Psoas muscle (tissue), 8 donors: ENCODE data around the gene CBLC. TPM values are rescaled to one million over a fixed set of nuclear protein-coding genes. Genes with fewer than 3 reads are reported as not detected.

Source experiments
- ATAC-seq, 4 donors: fragments of 200-7000 bp; cut with Tn5 transposase; one replicate each; pipeline ENCODE4 v1.9.1; 2020; ENCODE audit warnings: moderate library complexity in 3 of 4, mild to moderate bottlenecking in 2 of 4
- DNase-seq, 2 donors: peaks; one replicate each; pipeline ENCODE4 v3.0.0-alpha.2; 2020
- H3K27ac ChIP-seq: fragments of 200-600 bp; one replicate; pipeline ENCODE4 v1.8.0; 2022
- H3K27me3 ChIP-seq, 3 donors: fragments of 200-600 bp in 1 of 3; one replicate each; pipeline versions ENCODE4 v1.6.1 to v1.8.0; 2013 to 2022; ENCODE audit warnings: low read length in 2 of 3, mild to moderate bottlenecking in 2 of 3, moderate library complexity in 1 of 3; ENCODE audit not compliant: insufficient read depth in 3 of 3
- H3K36me3 ChIP-seq, 2 donors: fragments of 200-600 bp in 1 of 2; one replicate each; pipeline versions ENCODE4 v1.6.1 to v1.8.0; 2013 to 2022; ENCODE audit warnings: low read depth in 1 of 2, mild to moderate bottlenecking in 1 of 2, moderate library complexity in 1 of 2; ENCODE audit not compliant: insufficient read depth in 1 of 2
- H3K4me1 ChIP-seq: fragments of 200-600 bp; one replicate; pipeline ENCODE4 v1.8.0; 2022
- H3K4me3 ChIP-seq: fragments of 200-600 bp; one replicate; pipeline ENCODE4 v1.8.0; 2022; ENCODE audit warnings: mild to moderate bottlenecking
- H3K9me3 ChIP-seq: fragments of 200-600 bp; one replicate; pipeline ENCODE4 v1.8.0; 2022
- WGBS, 3 donors: extraction: QIAGEN DNeasy Blood & Tissue Kit; methylation state at CpG; one replicate each; pipeline versions ENCODE4 v1.1.6 to v1.1.7; 2013; 5-methylcytosine and 5-hydroxymethylcytosine counted together
- intact Hi-C, 2 donors: fragments of 100-400 bp; cut with DNase I; formaldehyde crosslinking; loops; one replicate each; pipeline versions ENCODE4 v1.11.0 to v1.14.2; 2022
- polyA plus RNA-seq, 3 donors: library from polyadenylated mRNA; stranded (reverse); fragments of 200-250 nt; gene quantifications; one replicate each; pipeline ENCODE4 v1.2.3, GENCODE V29; 2013
- total RNA-seq, 4 donors: library from RNA; stranded (reverse); fragmentation: NEBNext Ultra II Directional in 2 of 4; extraction: Animal tissue kit (Norgen Biotek cat#: 25700) in 2 of 4; gene quantifications; one replicate each; pipeline versions ENCODE4 v1.2.1 to v1.2.4, GENCODE V29; 2021 to 2023
- TF ChIP-seq, protein P1 (sequence below): fragments of 200-600 bp; IDR thresholded peaks from one replicate; pipeline ENCODE4 v1.8.0; 2022; ENCODE audit warnings: antibody characterized with exemption
- donor health status: healthy with polysubstance abuse.
- donor health status: DM: no; HTN: no; CAD: no; lungs with moderate emphysema.
- donor health status: Bipolar disorder and iron deficiency.
- donor health status: healthy.
- donor health status: DM: yes; HTN: yes; CAD: no.
- donor health status: DM: no; HTN: no; CAD: no.
- donor health status: DM: no; HTN: no; CAD: no.
- donor health status: DM: yes; HTN: yes; CAD: no.

CBLC gene
- total and polyA plus RNA-seq, 7 donors = 0.08 to 0.34 TPM; not detected in 5

DNA sequence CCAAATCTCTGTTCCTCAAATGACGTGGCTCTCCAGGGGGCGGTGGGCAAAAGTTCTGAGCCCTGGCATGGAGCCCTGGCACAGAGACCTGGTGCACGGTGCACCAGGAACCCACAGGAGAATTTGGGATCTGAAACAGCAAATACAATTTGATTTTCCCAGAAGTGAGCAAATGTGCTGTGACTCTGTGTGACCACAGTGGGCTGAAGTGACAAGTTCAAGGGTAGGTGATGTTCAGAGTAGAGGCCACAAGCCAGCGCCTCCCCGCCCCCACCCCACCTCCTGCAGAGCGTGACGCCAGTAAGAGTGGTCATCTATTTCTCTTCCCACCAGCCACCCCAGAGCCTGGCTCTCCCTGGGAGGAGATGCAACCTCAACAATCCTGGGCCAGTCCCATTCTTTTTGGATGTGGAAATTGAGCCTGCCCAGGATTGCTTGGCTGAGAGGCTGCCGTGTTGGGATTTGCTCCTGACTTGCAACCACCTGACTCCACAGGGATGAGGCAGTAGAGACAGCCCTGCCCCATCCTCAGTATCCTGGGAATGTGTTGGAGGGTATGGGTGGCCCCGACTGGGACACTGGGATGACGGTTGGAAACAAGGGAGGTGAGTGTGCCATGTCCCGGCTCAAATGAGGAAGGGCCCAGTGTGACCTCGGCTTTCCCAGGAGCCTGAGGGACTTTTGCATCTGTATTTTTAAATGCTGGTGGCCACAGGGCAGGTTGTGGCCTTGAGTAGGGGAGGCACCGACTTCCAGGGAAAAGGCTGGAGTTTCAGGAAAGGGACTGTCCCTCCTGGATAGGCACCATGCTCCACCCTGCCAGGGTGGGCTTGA, 40.2 kb upstream of the CBLC start:
- intact Hi-C loops = no loop called here
- TF ChIP-seq, protein P1, sequence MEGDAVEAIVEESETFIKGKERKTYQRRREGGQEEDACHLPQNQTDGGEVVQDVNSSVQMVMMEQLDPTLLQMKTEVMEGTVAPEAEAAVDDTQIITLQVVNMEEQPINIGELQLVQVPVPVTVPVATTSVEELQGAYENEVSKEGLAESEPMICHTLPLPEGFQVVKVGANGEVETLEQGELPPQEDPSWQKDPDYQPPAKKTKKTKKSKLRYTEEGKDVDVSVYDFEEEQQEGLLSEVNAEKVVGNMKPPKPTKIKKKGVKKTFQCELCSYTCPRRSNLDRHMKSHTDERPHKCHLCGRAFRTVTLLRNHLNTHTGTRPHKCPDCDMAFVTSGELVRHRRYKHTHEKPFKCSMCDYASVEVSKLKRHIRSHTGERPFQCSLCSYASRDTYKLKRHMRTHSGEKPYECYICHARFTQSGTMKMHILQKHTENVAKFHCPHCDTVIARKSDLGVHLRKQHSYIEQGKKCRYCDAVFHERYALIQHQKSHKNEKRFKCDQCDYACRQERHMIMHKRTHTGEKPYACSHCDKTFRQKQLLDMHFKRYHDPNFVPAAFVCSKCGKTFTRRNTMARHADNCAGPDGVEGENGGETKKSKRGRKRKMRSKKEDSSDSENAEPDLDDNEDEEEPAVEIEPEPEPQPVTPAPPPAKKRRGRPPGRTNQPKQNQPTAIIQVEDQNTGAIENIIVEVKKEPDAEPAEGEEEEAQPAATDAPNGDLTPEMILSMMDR = no peak
- Histone ChIP-seq H3K36me3 (no peaks in the 10 kb centered on the region), H3K27me3 (no peaks in the 10 kb centered on the region), H3K4me3 (no peak overlapping the region), H3K4me1 (peaks cover 19% of the 10 kb centered on the region), H3K9me3 (no peaks in the 10 kb centered on the region), H3K27ac (peak overlapping the region; percentile 9)
- DNase-seq = peak in 1 of 2 donors; percentile 48
- WGBS, 3 donors = 50 to 66% (median 53%) methylated on average over 13 of the region's 13 CpGs
- no peak for ATAC-seq

- DNase-seq (no peak), ATAC-seq (no peak)
- Histone ChIP-seq H3K4me3 (no peak overlapping the region), H3K27ac (peak overlapping the region; percentile 9), H3K4me1 (peaks cover 26% of the 10 kb centered on the region), H3K36me3 (no peaks in the 10 kb centered on the region), H3K27me3 (no peaks in the 10 kb centered on the region), H3K9me3 (no peaks in the 10 kb centered on the region)
- 79 to 84% (median 80%) methylated on average over 2 of the region's 2 CpGs for WGBS, 3 donors
- TF ChIP-seq, protein P1 = no peak
- intact Hi-C loops = no loop called here
These were observed 39.6 kb upstream of the CBLC start for GRCh38 chr19:44738136-44738535.

DNA sequence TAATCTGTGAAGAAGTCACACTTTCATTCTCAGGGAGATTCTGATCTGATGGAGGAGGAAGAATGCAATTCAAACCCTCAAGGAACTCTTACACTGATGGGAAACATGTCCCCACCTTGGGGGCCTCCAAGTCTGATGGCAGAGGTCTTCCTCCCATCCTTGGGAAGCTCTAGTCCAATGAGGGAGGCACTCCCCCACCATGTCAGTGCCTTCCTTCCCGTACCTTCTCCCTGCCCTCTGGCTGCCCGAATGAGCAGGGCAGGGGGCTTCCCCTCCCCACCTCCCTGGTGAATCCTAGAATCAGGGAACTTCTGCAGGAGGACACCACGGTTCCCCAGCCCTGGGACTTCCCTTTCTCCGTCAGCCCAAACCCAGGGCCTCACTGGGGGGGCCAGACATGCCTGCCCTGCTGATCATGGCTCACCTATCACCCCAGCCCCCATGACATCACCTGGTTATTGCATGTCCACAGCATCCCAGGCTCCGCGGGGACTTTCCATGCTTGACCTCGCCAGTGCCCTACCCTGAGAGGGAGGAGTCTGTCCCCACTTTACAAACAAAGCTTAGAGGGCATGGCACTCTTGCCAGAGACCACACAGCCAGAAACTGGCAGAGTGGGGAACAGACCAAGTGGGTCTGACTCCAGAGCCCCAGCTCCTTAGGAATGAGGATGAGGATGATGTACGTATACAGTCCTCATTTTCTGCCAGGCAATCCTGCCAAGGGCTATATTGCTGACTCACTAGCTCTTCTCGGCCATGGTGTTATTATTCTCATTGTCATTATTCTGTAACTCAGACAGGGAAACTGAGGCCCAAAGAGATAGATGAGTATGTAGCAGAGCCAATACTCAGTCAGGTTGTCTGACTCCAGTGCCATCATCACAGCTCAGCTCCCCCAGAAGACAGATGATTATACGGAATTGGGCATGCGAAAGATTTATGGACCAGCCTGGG, 38.8 kb upstream of the CBLC start:
- Histone ChIP-seq H3K9me3 (no peaks in the 10 kb centered on the region), H3K4me1 (peaks cover 33% of the 10 kb centered on the region), H3K27me3 (no peaks in the 10 kb centered on the region), H3K4me3 (no peak overlapping the region), H3K36me3 (no peaks in the 10 kb centered on the region), H3K27ac (no peak overlapping the region)
- TF ChIP-seq, protein P1 = no peak
- ATAC-seq = no peak
- DNase-seq = no peak
- WGBS, 3 donors = 53 to 57% (median 55%) methylated on average over 11 of the region's 11 CpGs
- intact Hi-C loops = no loop called here

- H3K4me3 ChIP-seq = no peak overlapping the region
- H3K4me1 ChIP-seq = peaks cover 42% of the 10 kb centered on the region
- DNase-seq (no peak), ATAC-seq (no peak)
- no peaks in the 10 kb centered on the region for H3K36me3 ChIP-seq
- H3K9me3 ChIP-seq = no peaks in the 10 kb centered on the region
- intact Hi-C loops = loop anchor here in 1 of 2 donors (10.0 kb wide), 1 partner anchor 1044 kb away; the partner anchor contains the start of gene DMPK
- H3K27me3 ChIP-seq = no peaks in the 10 kb centered on the region
- 49 to 64% (median 54%) methylated on average over 3 of the region's 3 CpGs for whole genome bisulfite sequencing, 3 donors
- TF ChIP-seq, protein P1 = no peak
- H3K27ac ChIP-seq = peak overlapping the region; percentile 81
These were observed 37.3 kb upstream of the CBLC start for GRCh38 chr19:44740351-44740824.
